Measurements from ENCODE around the gene IFT122. TPM values are rescaled to one million over a fixed set of nuclear protein-coding genes. Genes with fewer than 3 reads are reported as not detected.
"Not testable (repeated sequence)": the region's sequence is repeated elsewhere in the genome, so short reads cannot be mapped to it uniquely, and the experiment has no call there.

The IFT122 gene
- total RNA-seq, 2 experiments from 2014 or later, result 21.6 to 37.0 TPM

- no TSS peak for BruUV-seq (replicated peaks)
- intact Hi-C loops (cut with micrococcal nuclease; ENCODE audit: unreplicated experiment), result loop anchor here (1.0 to 2.0 kb wide), 5 partner anchors 107 to 444 kb away; no protein-coding TSS in a partner anchor
- no peaks in the 10 kb centered on the region for H4K20me1 ChIP-seq (ENCODE audit: insufficient read depth, low read length)
- H3K9me2 ChIP-seq (ENCODE audit: insufficient read depth, low read length), result no peaks in the 10 kb centered on the region
- no peak overlapping the region for H3K4me2 ChIP-seq (ENCODE audit: low read length)
- 0 out of 2 replicates have a peak, but pooled peaks cover 7% of the 10 kb centered on the region for H3K36me3 ChIP-seq (ENCODE audit: insufficient read depth, low read length)
- no peaks in the 10 kb centered on the region for H3K4me1 ChIP-seq (ENCODE audit: insufficient read depth, low read length, poor library complexity, severe bottlenecking)
- no peak overlapping the region for H3K4me3 ChIP-seq (ENCODE audit: low read depth, low read length, poor library complexity, severe bottlenecking)
- no peaks in the 10 kb centered on the region for H3K9me3 ChIP-seq (ENCODE audit: low read length)
- no peaks in the 10 kb centered on the region for H3K79me2 ChIP-seq (ENCODE audit: insufficient read depth, low read depth, low read length)
- no peak overlapping the region for H3K27ac ChIP-seq (ENCODE audit: low read depth, low read length, poor library complexity, severe bottlenecking)
- H2AFZ ChIP-seq (ENCODE audit: low read length), result no peak overlapping the region
- no peak for TF ChIP-seq EZH2phosphoT487 (IDR thresholded peaks at IDR 0.05; ENCODE audit: borderline replicate concordance, low read depth, low read length)
- peak; percentile 95 for TF ChIP-seq CTCF (conservative IDR thresholded peaks at IDR 0.05; ENCODE audit: low read length)
- CTCF ChIA-PET (ENCODE audit: unreplicated experiment), result interaction anchor here (0.5 to 1.2 kb wide), 10 partner anchors 13 to 443 kb away, joined by 3 to 7 read pairs (median 4); partner anchors contain the start of gene PLXND1
- POLR2A ChIA-PET, result interaction anchor here (0.6 to 1.1 kb wide), 7 partner anchors 10 to 464 kb away, joined by 3 to 4 read pairs (median 3); no protein-coding TSS in a partner anchor
- DNase-seq (ENCODE audit: low spot score), result peak; percentile 76
Measured at GRCh38 chr3:129490273-129490675, 50.2 kb downstream of the IFT122 start.

- intact Hi-C loops (cut with micrococcal nuclease; ENCODE audit: unreplicated experiment), result loop anchor here (2.0 kb wide), 1 partner anchor 108 kb away; no protein-coding TSS in a partner anchor
- not testable (repeated sequence) for H3K9me3 ChIP-seq (ENCODE audit: low read length); BruUV-seq (replicated peaks); DNase-seq (ENCODE audit: low spot score); H3K9me2 ChIP-seq (ENCODE audit: insufficient read depth, low read length); H3K4me1 ChIP-seq (ENCODE audit: insufficient read depth, low read length, poor library complexity, severe bottlenecking); H3K79me2 ChIP-seq (ENCODE audit: insufficient read depth, low read depth, low read length); H4K20me1 ChIP-seq (ENCODE audit: insufficient read depth, low read length); H3K4me2 ChIP-seq (ENCODE audit: low read length); H2AFZ ChIP-seq (ENCODE audit: low read length); H3K4me3 ChIP-seq (ENCODE audit: low read depth, low read length, poor library complexity, severe bottlenecking); H3K27ac ChIP-seq (ENCODE audit: low read depth, low read length, poor library complexity, severe bottlenecking); H3K36me3 ChIP-seq (ENCODE audit: insufficient read depth, low read length)
- CTCF ChIA-PET (ENCODE audit: unreplicated experiment), result interaction anchor here (1.2 kb wide), 1 partner anchor 112 kb away, joined by 3 read pairs; no protein-coding TSS in a partner anchor
- POLR2A ChIA-PET, result interaction anchor here (1.1 kb wide), 1 partner anchor 333 kb away, joined by 3 read pairs; no protein-coding TSS in a partner anchor
Measured at GRCh38 chr3:129491077-129491476, 51.1 kb downstream of the IFT122 start.

GRCh38 chr3:129491794-129492193, 51.8 kb downstream of the IFT122 start:
- H3K4me1 ChIP-seq (ENCODE audit: insufficient read depth, low read length, poor library complexity, severe bottlenecking), result no peaks in the 10 kb centered on the region
- ChIA-PET CTCF (ENCODE audit: unreplicated experiment) (no interaction called here), POLR2A (interaction anchor here (0.6 to 1.2 kb wide), 2 partner anchors 34 to 892 kb away, joined by 3 read pairs; no protein-coding TSS in a partner anchor)
- no peak for DNase-seq (ENCODE audit: low spot score)
- H3K79me2 ChIP-seq (ENCODE audit: insufficient read depth, low read depth, low read length), result no peaks in the 10 kb centered on the region
- H3K4me3 ChIP-seq (ENCODE audit: low read depth, low read length, poor library complexity, severe bottlenecking), result no peak overlapping the region
- H4K20me1 ChIP-seq (ENCODE audit: insufficient read depth, low read length), result no peaks in the 10 kb centered on the region
- H3K4me2 ChIP-seq (ENCODE audit: low read length), result no peak overlapping the region
- no peaks in the 10 kb centered on the region for H3K9me2 ChIP-seq (ENCODE audit: insufficient read depth, low read length)
- BruUV-seq (replicated peaks), result no TSS peak
- H3K27ac ChIP-seq (ENCODE audit: low read depth, low read length, poor library complexity, severe bottlenecking), result no peak overlapping the region
- H2AFZ ChIP-seq (ENCODE audit: low read length), result no peak overlapping the region
- no peak for TF ChIP-seq CTCF (conservative IDR thresholded peaks at IDR 0.05; ENCODE audit: low read length)
- no peak for TF ChIP-seq EZH2phosphoT487 (IDR thresholded peaks at IDR 0.05; ENCODE audit: borderline replicate concordance, low read depth, low read length)
- intact Hi-C loops (cut with micrococcal nuclease; ENCODE audit: unreplicated experiment), result loop anchor here (2.0 kb wide), 1 partner anchor 109 kb away; no protein-coding TSS in a partner anchor
- H3K9me3 ChIP-seq (ENCODE audit: low read length), result no peaks in the 10 kb centered on the region
- 0 out of 2 replicates have a peak, but pooled peaks cover 7% of the 10 kb centered on the region for H3K36me3 ChIP-seq (ENCODE audit: insufficient read depth, low read length)
